ENCODE data around the gene TMEM95.

GRCh38 chr17:7352910-7353635, 1.9 kb upstream of the TMEM95 start:
- TF ChIP-seq POLR2AphosphoS5 (IDR thresholded peaks at IDR 0.05; ENCODE audit: low read depth, low read length) (no peak), TAF1 (IDR thresholded peaks at IDR 0.05; ENCODE audit: low read depth, low read length) (no peak)

All from GM12891 (cell line).